Gastrocnemius medialis (tissue), 4 donors: ENCODE results near the gene CFAP46. TPM values are rescaled to one million over a fixed set of nuclear protein-coding genes. Genes with fewer than 3 reads are reported as not detected.

Experiments
- ATAC-seq, 2 donors: fragments of 150-250 bp; one replicate each; pipeline ENCODE4 v1.9.1; 2016
- DNase-seq, 2 donors: peaks; one replicate each; pipeline ENCODE4 v3.0.0-alpha.2; 2019
- H3K27ac ChIP-seq, 4 donors: fragments of 200-600 bp; sonication (generic); 1 replicate in 1 of 4; 2 replicates in 3 of 4; pipeline ENCODE4 v1.5.1; 2016 to 2018; ENCODE audit warnings: mild to moderate bottlenecking in 2 of 4, moderate library complexity in 1 of 4
- H3K27me3 ChIP-seq, 3 donors: fragments of 200-600 bp; sonication (generic) in 2 of 3; 1 replicate in 1 of 3; 2 replicates in 2 of 3; pipeline versions ENCODE4 v1.5.1 to v1.6.0; 2016 to 2019; ENCODE audit warnings: mild to moderate bottlenecking in 1 of 3, moderate library complexity in 1 of 3
- H3K36me3 ChIP-seq, 2 donors: fragments of 200-600 bp; sonication (generic) in 1 of 2; one replicate each; pipeline ENCODE4 v1.5.1; 2017 to 2018
- H3K4me1 ChIP-seq, 2 donors: fragments of 200-600 bp; sonication (generic) in 1 of 2; one replicate each; pipeline ENCODE4 v1.5.1; 2016 to 2017; ENCODE audit warnings: mild to moderate bottlenecking in 2 of 2
- H3K4me3 ChIP-seq, 4 donors: fragments of 200-600 bp; sonication (generic) in 3 of 4; 1 replicate in 1 of 4; 2 replicates in 3 of 4; pipeline ENCODE4 v1.5.1; 2016 to 2019; ENCODE audit warnings: mild to moderate bottlenecking in 2 of 4
- H3K9me3 ChIP-seq, 3 donors: fragments of 200-600 bp; sonication (generic) in 2 of 3; 1 replicate in 1 of 3; 2 replicates in 2 of 3; pipeline ENCODE4 v1.5.1; 2016 to 2019
- POLR2A ChIP-seq, 2 donors: fragments of 450-650 bp; IDR thresholded peaks; one replicate each; pipeline ENCODE4 v1.6.1; 2017; ENCODE audit warnings: antibody characterized with exemption in 2 of 2, mild to moderate bottlenecking in 2 of 2, moderate library complexity in 2 of 2
- in situ Hi-C, 4 donors: fragments of 200-750 bp; cut with MboI; loops; one replicate each; pipeline versions ENCODE4 v1.15.0 to v1.8.0; 2017; ENCODE audit warnings: low sequenced_read_pairs in 4 of 4
- intact Hi-C: fragments of 100-400 bp; cut with DNase I; formaldehyde crosslinking; loops from one replicate; pipeline ENCODE4 v1.15.1; 2023; ENCODE audit warnings: low total_unique reads
- total RNA-seq, 4 donors: library from RNA; depleted of rRNA; stranded (reverse); fragments of >200 nt; gene quantifications; one replicate each; pipeline versions ENCODE4 v1.1.0 to v1.2.3, GENCODE V29; 2016
- TF ChIP-seq, protein P1 (sequence below), 5 experiments: fragments of 450-650 bp in 3 of 5; fragments of 200-600 bp in 2 of 5; sonication (generic) in 2 of 5; IDR thresholded peaks in 4 of 5; conservative IDR thresholded peaks in 1 of 5; 1 replicate in 4 of 5; 2 replicates in 1 of 5; pipeline ENCODE4 v1.5.1; 2016 to 2019; ENCODE audit warnings: antibody characterized with exemption in 5 of 5, mild to moderate bottlenecking in 3 of 5, moderate library complexity in 3 of 5

Gene CFAP46
- total RNA-seq, 4 donors from 2014 or later, result 4.2 to 27.9 (median 11.9) TPM

DNA sequence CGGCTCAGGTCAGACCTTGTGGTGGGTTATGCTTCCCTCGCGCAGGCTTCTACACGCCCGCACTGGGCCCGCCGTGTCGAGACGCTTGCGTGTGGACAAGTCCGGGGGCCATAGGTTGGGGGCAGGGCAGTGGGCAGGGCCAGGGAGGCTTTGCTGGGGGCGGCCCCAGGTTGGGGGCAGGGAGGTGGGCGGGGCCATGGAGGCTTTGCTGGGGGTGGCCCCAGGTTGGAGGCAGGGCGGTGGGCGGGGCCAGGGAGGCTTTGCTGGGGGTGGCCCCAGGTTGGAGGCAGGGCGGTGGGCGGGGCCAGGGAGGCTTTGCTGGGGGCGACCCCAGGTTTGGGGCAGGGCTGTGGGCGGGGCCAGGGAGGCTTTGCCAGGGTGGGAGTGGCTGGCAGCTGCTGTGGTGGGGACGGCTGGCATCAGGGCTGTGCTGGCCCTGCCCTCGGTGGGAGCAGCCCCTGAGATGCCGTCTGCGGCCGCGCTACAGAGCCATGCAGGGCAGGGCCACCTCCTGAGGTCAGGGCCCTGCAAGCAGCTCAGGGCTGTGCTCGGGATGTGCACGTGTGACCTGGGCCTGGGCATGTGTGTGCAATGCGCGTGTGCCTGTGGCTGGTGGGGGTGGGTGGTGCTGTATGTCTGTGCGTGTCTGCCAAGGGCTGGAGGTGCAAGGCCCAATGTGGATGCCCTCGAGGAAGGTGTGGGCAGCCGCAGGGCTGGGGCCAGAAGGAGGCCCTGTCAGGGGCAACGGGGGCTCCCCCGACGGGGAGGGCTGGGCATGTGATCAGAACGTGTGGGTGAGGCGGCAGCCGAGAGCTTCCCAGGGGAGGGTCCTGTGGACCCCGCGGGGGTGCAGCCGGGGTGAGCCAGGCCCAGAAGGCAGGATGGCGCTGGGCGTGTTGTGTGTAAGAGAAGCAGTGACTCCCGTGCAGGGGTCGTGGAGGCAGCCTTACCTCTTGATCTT lies 84.0 kb downstream of the CFAP46 start:
- Histone ChIP-seq H3K36me3 (no peaks in the 10 kb centered on the region), H3K9me3 (no peaks in the 10 kb centered on the region), H3K4me1 (no peaks in the 10 kb centered on the region), H3K27ac (no peak overlapping the region), H3K27me3 (peaks cover 27 to 45% (median 40%) of the 10 kb centered on the region in 3 donors), H3K4me3 (no peak overlapping the region)
- no peak for TF ChIP-seq POLR2A (IDR thresholded peaks at IDR 0.05)
- TF ChIP-seq, protein P1, sequence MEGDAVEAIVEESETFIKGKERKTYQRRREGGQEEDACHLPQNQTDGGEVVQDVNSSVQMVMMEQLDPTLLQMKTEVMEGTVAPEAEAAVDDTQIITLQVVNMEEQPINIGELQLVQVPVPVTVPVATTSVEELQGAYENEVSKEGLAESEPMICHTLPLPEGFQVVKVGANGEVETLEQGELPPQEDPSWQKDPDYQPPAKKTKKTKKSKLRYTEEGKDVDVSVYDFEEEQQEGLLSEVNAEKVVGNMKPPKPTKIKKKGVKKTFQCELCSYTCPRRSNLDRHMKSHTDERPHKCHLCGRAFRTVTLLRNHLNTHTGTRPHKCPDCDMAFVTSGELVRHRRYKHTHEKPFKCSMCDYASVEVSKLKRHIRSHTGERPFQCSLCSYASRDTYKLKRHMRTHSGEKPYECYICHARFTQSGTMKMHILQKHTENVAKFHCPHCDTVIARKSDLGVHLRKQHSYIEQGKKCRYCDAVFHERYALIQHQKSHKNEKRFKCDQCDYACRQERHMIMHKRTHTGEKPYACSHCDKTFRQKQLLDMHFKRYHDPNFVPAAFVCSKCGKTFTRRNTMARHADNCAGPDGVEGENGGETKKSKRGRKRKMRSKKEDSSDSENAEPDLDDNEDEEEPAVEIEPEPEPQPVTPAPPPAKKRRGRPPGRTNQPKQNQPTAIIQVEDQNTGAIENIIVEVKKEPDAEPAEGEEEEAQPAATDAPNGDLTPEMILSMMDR (IDR thresholded peaks at IDR 0.05 in 4 of 5, conservative IDR thresholded peaks at IDR 0.05 in 1 of 5), result no peak
- DNase-seq (no peak), ATAC-seq (no peak)
- in situ Hi-C loops, result no loop called here
- intact Hi-C loops, result no loop called here

DNA sequence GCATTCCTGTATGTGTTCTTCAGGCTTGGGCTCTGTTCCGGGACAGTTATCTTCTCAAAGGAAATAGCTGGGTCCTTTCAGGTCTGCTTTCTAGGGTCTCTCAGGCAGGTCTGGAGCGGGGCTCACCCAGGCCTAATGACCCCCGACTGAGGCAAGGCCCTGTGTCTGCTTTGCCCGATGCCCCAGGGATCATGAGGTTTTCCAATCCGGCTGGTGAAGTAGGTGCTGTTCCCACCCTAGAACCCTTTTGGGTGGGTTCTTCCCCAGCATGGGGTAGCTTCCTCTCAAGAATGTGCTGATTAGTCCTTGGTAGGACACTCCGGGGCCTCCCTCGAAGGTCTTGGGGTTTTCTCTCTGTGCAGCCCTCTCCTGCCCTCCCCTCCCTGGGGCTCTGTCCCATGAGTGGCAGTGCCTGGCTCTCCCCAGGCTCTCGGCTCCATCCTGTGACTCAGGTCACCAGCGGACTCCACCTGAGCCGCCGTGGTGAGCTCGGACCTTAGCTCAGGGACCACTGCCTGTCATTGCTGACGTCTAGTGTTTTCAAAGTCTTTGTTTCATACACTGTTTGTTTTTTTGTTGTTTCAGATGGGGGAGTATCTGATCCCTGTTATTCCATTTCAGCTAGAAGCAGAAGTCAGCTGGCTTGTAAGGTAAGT lies 85.4 kb downstream of the CFAP46 start:
- no peak for TF ChIP-seq POLR2A (IDR thresholded peaks at IDR 0.05)
- TF ChIP-seq, protein P1 (IDR thresholded peaks at IDR 0.05 in 4 of 5, conservative IDR thresholded peaks at IDR 0.05 in 1 of 5), result no peak
- H3K4me3 ChIP-seq, result no peak overlapping the region
- H3K36me3 ChIP-seq, result no peaks in the 10 kb centered on the region
- no peak overlapping the region for H3K27ac ChIP-seq
- H3K4me1 ChIP-seq, result no peaks in the 10 kb centered on the region
- H3K9me3 ChIP-seq, result no peaks in the 10 kb centered on the region
- ATAC-seq, result no peak
- peaks cover 21 to 32% (median 31%) of the 10 kb centered on the region in 3 donors for H3K27me3 ChIP-seq
- peak in 1 of 2 donors; percentile 4 for DNase-seq
- intact Hi-C loops, result no loop called here
- in situ Hi-C loops, result no loop called here

- no peak for TF ChIP-seq POLR2A (IDR thresholded peaks at IDR 0.05)
- TF ChIP-seq, protein P1 (IDR thresholded peaks at IDR 0.05 in 4 of 5, conservative IDR thresholded peaks at IDR 0.05 in 1 of 5), result no peak
- DNase-seq (no peak), ATAC-seq (no peak)
- no peaks in the 10 kb centered on the region for H3K4me1 ChIP-seq
- H3K4me3 ChIP-seq, result no peak overlapping the region
- peaks cover 17 to 27% (median 27%) of the 10 kb centered on the region in 3 donors for H3K27me3 ChIP-seq
- no peak overlapping the region for H3K27ac ChIP-seq
- in situ Hi-C loops, result no loop called here
- H3K9me3 ChIP-seq, result no peaks in the 10 kb centered on the region
- no peaks in the 10 kb centered on the region for H3K36me3 ChIP-seq
- intact Hi-C loops, result no loop called here
These were observed 86.5 kb downstream of the CFAP46 start for GRCh38 chr10:132855889-132856288.

GRCh38 chr10:132851451-132851850 lies 90.9 kb downstream of the CFAP46 start:
- Histone ChIP-seq H3K4me1 (no peaks in the 10 kb centered on the region), H3K27ac (no peak overlapping the region), H3K36me3 (no peaks in the 10 kb centered on the region), H3K4me3 (no peak overlapping the region), H3K9me3 (no peaks in the 10 kb centered on the region), H3K27me3 (peaks cover 16 to 33% (median 23%) of the 10 kb centered on the region in 3 donors)
- intact Hi-C loops (no loop called here), in situ Hi-C loops (no loop called here)
- no peak for DNase-seq
- no peak for TF ChIP-seq POLR2A (IDR thresholded peaks at IDR 0.05)
- TF ChIP-seq, protein P1 (IDR thresholded peaks at IDR 0.05 in 4 of 5, conservative IDR thresholded peaks at IDR 0.05 in 1 of 5), result no peak
- ATAC-seq, result no peak
